OCI-LY7 (cell line): ENCODE measurements around the gene NRCAM. TPM values are rescaled to one million over a fixed set of nuclear protein-coding genes. Genes with fewer than 3 reads are reported as not detected.
A peak's percentile ranks its signal among the peaks of the same experiment; 100 is the strongest.

Experiments
- BruUV-seq: library from RNA; stranded (reverse); fragments of 400-500 nt; replicated peaks from 2 replicates; lab custom pipeline; 2021; lab: Mats Ljungman, UMichigan
- CTCF ChIA-PET: fragments of 300-600 bp; sonication (Branson Sonifier 250); formaldehyde crosslinking; loops from one replicate; lab custom pipeline; 2022; ENCODE audit warnings: antibody characterized with exemption; ENCODE audit not compliant: unreplicated experiment; lab: Charles Lee
- POLR2A ChIA-PET: fragments of 300-600 bp; sonication (Branson Sonifier 250); formaldehyde crosslinking; loops from one replicate; lab custom pipeline; 2022; ENCODE audit warnings: antibody characterized with exemption; lab: Charles Lee
- DNase-seq: peaks from one replicate; pipeline ENCODE4 v3.0.0-alpha.2; 2015; ENCODE audit warnings: low spot score
- H2AFZ ChIP-seq: fragments of 200-600 bp; sonication (generic), shearing (Covaris generic); 2 replicates; pipeline ENCODE4 v1.6.1; 2014; ENCODE audit warnings: mild to moderate bottlenecking, antibody characterized with exemption, low read length, moderate library complexity
- H3K27ac ChIP-seq: fragments of 200-600 bp; sonication (generic); 2 replicates; pipeline ENCODE4 v1.5.1; 2014; ENCODE audit warnings: mixed run types, low read depth, mild to moderate bottlenecking, moderate library complexity, low read length, inconsistent platforms; ENCODE audit not compliant: poor library complexity, severe bottlenecking
- H3K36me3 ChIP-seq: fragments of 200-600 bp; sonication (generic); 2 replicates; pipeline ENCODE4 v1.6.1; 2014; ENCODE audit warnings: mild to moderate bottlenecking, antibody characterized with exemption, low read length, moderate library complexity, mixed read lengths; ENCODE audit not compliant: insufficient read depth
- H3K4me1 ChIP-seq: fragments of 200-600 bp; sonication (generic); 2 replicates; pipeline ENCODE4 v1.5.1; 2014; ENCODE audit warnings: mild to moderate bottlenecking, low read length; ENCODE audit not compliant: insufficient read depth, poor library complexity, severe bottlenecking
- H3K4me2 ChIP-seq: fragments of 200-600 bp; sonication (generic); 2 replicates; pipeline ENCODE4 v1.6.1; 2014; ENCODE audit warnings: mild to moderate bottlenecking, low read length
- H3K4me3 ChIP-seq: fragments of 200-600 bp; sonication (generic); 2 replicates; pipeline ENCODE4 v1.5.1; 2014; ENCODE audit warnings: mild to moderate bottlenecking, low read depth, low read length; ENCODE audit not compliant: poor library complexity, severe bottlenecking
- H3K79me2 ChIP-seq: fragments of 200-600 bp; sonication (generic); 2 replicates; pipeline ENCODE4 v1.6.1; 2016; ENCODE audit warnings: low read depth, mild to moderate bottlenecking, low read length, moderate library complexity, mixed read lengths; ENCODE audit not compliant: insufficient read depth
- H3K9me2 ChIP-seq: fragments of 200-600 bp; sonication (generic); 2 replicates; pipeline ENCODE4 v1.6.1; 2016; ENCODE audit warnings: mild to moderate bottlenecking, low read length, mixed read lengths; ENCODE audit not compliant: insufficient read depth
- H3K9me3 ChIP-seq: fragments of 200-600 bp; sonication (generic); 2 replicates; pipeline ENCODE4 v1.6.1; 2014; ENCODE audit warnings: mild to moderate bottlenecking, mixed run types, low read length, mixed read lengths
- H4K20me1 ChIP-seq: fragments of 200-600 bp; sonication (generic); 2 replicates; pipeline ENCODE4 v1.6.1; 2014; ENCODE audit warnings: mild to moderate bottlenecking, antibody characterized with exemption, low read length, moderate library complexity, mixed read lengths; ENCODE audit not compliant: insufficient read depth
- EZH2phosphoT487 ChIP-seq: fragments of 200-600 bp; sonication (generic); IDR thresholded peaks from 2 replicates; pipeline ENCODE4 v1.6.1; 2018; ENCODE audit warnings: low read depth, borderline replicate concordance, mild to moderate bottlenecking, mixed run types, antibody characterized with exemption, low read length, moderate library complexity, mixed read lengths
- intact Hi-C: fragments of 100-400 bp; cut with micrococcal nuclease; formaldehyde crosslinking; loops from one replicate; pipeline ENCODE4 v1.10.0; 2022; ENCODE audit not compliant: unreplicated experiment
- total RNA-seq, 2 experiments: library from RNA; depleted of rRNA in 1 of 2; stranded (reverse); fragments of >200 nt in 1 of 2; shearing (Covaris generic) in 1 of 2; gene quantifications; 2 replicates each; pipeline ENCODE4 v1.2.3, GENCODE V29; 2014 to 2022
- TF ChIP-seq, protein P1 (sequence below): fragments of 200-600 bp; sonication (generic); conservative IDR thresholded peaks from 2 replicates; pipeline ENCODE4 v1.5.1; 2014; ENCODE audit warnings: mild to moderate bottlenecking, antibody characterized with exemption, low read length, moderate library complexity, mixed read lengths

Gene NRCAM
- total RNA-seq, 2 experiments from 2014 or later, result not detected

DNA sequence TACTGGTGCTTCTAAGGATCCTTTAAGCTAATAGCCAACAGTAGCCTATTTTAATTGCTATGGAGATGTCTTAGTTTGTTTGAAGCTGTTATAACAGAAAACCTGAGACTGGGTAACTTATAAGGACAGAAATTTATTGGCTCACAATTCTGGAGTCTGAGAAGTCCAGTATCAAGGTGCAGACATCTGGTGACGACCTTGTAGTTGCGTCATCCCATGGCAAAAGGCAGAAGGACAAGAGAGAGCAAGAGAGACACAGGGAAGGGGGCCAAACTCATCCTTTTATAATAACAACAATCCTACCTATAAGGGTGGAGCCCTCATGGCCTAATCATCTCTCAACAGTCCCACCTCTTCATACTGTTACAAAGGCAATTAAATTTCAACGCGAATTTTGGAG, 39.1 kb downstream of the NRCAM start:
- BruUV-seq, result no TSS peak
- POLR2A ChIA-PET, result no interaction called here

DNA sequence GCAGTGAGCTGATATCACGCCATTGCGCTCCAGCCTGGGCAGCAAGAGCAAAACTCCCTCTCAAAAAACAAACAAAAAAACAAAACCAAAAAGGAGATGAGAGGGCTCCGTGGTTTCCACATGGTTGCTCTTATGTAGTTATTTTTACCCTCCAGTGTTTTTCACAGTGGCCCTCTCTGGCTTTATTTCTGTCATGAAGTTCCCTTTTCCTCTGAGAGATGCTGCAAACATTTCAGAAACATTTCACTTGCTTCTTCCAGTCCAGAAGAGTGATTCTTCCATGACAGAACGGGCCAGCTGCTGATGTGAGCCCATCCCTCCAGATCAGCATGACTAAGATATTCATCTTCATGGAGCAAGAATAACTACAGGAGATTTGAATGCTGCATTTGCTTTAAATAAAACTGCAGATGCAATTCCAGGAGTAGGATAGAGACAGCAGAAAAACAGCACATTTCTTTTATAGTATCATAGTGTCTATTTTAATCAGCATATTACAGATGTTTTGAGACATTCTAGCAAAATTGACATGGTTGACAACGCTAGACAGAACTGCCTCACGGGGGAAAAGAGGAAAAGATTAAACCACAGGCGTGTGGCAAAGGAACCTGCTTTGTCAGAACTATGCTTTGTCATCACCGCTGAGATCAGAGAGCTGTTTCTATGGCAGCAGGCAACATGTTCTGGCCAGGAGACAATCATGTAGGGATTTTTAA, 40.3 kb downstream of the NRCAM start:
- peak overlapping the region; percentile 72 for H2AFZ ChIP-seq
- no peaks in the 10 kb centered on the region for H3K9me3 ChIP-seq
- DNase-seq, result peak; percentile 58
- ChIA-PET CTCF (no interaction called here), POLR2A (no interaction called here)
- peak overlapping the region; percentile 55 for H3K27ac ChIP-seq
- no peaks in the 10 kb centered on the region for H3K9me2 ChIP-seq
- peak overlapping the region; percentile 54 for H3K4me3 ChIP-seq
- intact Hi-C loops, result no loop called here
- no peaks in the 10 kb centered on the region for H3K79me2 ChIP-seq
- peaks cover 44% of the 10 kb centered on the region for H3K4me1 ChIP-seq
- H3K36me3 ChIP-seq, result no peaks in the 10 kb centered on the region
- H4K20me1 ChIP-seq, result no peaks in the 10 kb centered on the region
- BruUV-seq, result no TSS peak
- H3K4me2 ChIP-seq, result peak overlapping the region; percentile 94
- no peak for TF ChIP-seq EZH2phosphoT487
- TF ChIP-seq, protein P1, sequence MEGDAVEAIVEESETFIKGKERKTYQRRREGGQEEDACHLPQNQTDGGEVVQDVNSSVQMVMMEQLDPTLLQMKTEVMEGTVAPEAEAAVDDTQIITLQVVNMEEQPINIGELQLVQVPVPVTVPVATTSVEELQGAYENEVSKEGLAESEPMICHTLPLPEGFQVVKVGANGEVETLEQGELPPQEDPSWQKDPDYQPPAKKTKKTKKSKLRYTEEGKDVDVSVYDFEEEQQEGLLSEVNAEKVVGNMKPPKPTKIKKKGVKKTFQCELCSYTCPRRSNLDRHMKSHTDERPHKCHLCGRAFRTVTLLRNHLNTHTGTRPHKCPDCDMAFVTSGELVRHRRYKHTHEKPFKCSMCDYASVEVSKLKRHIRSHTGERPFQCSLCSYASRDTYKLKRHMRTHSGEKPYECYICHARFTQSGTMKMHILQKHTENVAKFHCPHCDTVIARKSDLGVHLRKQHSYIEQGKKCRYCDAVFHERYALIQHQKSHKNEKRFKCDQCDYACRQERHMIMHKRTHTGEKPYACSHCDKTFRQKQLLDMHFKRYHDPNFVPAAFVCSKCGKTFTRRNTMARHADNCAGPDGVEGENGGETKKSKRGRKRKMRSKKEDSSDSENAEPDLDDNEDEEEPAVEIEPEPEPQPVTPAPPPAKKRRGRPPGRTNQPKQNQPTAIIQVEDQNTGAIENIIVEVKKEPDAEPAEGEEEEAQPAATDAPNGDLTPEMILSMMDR, result no peak

More for the DNA sequence above, 39.1 kb downstream of the NRCAM start:
- Histone ChIP-seq H3K4me1 (peaks cover 44% of the 10 kb centered on the region), H3K36me3 (no peaks in the 10 kb centered on the region), H3K79me2 (no peaks in the 10 kb centered on the region), H3K4me2 (peak overlapping the region; percentile 94; the same call in 1 of the 2 replicates), H3K9me3 (no peaks in the 10 kb centered on the region), H3K4me3 (no peak overlapping the region), H4K20me1 (no peaks in the 10 kb centered on the region), H3K27ac (no peak overlapping the region), H2AFZ (no peak overlapping the region; the same call in 1 of the 2 replicates), H3K9me2 (no peaks in the 10 kb centered on the region)
- TF ChIP-seq EZH2phosphoT487, result no peak
- TF ChIP-seq, protein P1, result no peak
- no peak for DNase-seq
- CTCF ChIA-PET, result no interaction called here
- intact Hi-C loops, result no loop called here

DNA sequence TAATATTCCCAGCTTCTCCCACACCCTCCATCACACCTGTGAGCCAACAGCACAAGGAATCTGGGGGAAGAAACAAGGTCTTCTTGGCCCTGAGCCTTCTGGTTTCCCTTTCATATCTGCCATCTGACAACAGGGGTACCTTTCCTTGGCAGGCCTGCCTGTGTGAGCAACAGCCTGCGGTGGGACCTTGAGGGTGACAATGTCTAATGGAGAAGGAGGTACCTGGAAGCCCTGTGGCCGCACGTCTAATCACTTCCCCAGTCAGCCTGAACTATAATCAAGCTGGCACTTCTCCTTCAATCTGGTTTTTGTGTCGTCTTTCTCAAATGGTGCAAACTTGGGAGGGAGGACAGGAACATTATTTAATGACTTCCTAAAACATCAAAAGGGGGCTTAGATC, 41.2 kb downstream of the NRCAM start:
- Histone ChIP-seq H3K9me3 (no peaks in the 10 kb centered on the region), H3K4me3 (no peak overlapping the region), H2AFZ (peak overlapping the region; percentile 60; the same call in 1 of the 2 replicates), H3K36me3 (no peaks in the 10 kb centered on the region), H3K9me2 (no peaks in the 10 kb centered on the region), H3K4me1 (peaks cover 44% of the 10 kb centered on the region), H3K79me2 (no peaks in the 10 kb centered on the region), H4K20me1 (no peaks in the 10 kb centered on the region), H3K4me2 (peak overlapping the region; percentile 94), H3K27ac (no peak overlapping the region)
- TF ChIP-seq EZH2phosphoT487, result no peak
- TF ChIP-seq, protein P1, result no peak
- intact Hi-C loops, result no loop called here
- ChIA-PET CTCF (no interaction called here), POLR2A (no interaction called here)
- BruUV-seq, result no TSS peak
- no peak for DNase-seq
